Fibroblast of skin of abdomen (primary cell): Measurements from ENCODE around the gene LPIN2. TPM values are rescaled to one million over a fixed set of nuclear protein-coding genes. Genes with fewer than 3 reads are reported as not detected.
"Not testable (repeated sequence)": the region's sequence is repeated elsewhere in the genome, so short reads cannot be mapped to it uniquely, and the experiment has no call there.

Experiments used
- DNase-seq: peaks from one replicate; pipeline ENCODE4 v3.0.0-alpha.2; 2013
- polyA plus RNA-seq, 2 experiments: library from polyadenylated mRNA; unstranded; fragments of 120-200 nt; gene quantifications; one replicate each; pipeline ENCODE4 v1.2.1, GENCODE V29; 2013; ENCODE audit not compliant: insufficient read length in 2 of 2

LPIN2 gene, protein sequence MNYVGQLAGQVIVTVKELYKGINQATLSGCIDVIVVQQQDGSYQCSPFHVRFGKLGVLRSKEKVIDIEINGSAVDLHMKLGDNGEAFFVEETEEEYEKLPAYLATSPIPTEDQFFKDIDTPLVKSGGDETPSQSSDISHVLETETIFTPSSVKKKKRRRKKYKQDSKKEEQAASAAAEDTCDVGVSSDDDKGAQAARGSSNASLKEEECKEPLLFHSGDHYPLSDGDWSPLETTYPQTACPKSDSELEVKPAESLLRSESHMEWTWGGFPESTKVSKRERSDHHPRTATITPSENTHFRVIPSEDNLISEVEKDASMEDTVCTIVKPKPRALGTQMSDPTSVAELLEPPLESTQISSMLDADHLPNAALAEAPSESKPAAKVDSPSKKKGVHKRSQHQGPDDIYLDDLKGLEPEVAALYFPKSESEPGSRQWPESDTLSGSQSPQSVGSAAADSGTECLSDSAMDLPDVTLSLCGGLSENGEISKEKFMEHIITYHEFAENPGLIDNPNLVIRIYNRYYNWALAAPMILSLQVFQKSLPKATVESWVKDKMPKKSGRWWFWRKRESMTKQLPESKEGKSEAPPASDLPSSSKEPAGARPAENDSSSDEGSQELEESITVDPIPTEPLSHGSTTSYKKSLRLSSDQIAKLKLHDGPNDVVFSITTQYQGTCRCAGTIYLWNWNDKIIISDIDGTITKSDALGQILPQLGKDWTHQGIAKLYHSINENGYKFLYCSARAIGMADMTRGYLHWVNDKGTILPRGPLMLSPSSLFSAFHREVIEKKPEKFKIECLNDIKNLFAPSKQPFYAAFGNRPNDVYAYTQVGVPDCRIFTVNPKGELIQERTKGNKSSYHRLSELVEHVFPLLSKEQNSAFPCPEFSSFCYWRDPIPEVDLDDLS
- 19.3 TPM for polyA plus RNA-seq (2013, experiment 1 of 2; ENCODE audit: insufficient read length)
- polyA plus RNA-seq (2013, experiment 2 of 2; ENCODE audit: insufficient read length) = 18.0 TPM

DNA sequence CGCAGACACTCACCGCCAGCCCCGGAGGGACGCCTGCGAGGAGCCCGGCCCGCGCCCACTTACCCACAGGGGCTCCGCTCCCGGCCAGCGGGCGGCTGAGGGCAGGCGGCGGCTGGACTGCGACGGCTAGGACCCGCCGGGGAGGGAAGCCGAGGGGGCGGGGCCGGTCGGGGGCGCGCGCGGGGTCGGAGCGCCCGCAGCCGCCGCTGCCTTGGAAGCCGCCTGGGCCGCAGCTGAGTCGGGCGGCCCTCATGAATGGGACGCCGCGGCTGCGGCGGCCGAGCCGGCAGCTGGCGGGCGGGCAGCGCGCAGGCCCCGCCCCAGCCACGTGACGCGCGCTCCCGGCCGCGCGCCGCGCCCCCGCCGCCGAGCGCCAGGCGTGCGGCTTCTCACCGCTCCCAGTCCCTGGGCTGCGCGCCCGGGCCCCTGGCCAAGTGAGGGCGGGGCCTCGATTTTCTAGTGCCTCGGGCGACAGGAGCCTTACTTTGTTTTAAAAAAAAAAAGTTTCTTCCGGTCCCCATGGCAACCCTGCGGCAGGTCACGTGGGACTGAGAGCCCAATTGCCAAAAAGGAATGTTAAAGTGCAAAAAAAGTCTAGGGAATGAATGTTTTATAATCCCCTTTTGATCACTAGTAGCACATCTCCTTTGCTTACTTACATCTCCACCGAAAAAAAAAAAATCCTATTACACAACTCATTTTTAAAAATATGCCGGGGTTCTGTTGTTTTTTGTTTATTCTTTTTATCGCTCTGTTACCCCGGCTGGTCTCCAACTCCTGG is at the start of gene LPIN2:
TSS of gene LPIN2 (minus strand) at position 121 of the 781 bp plus-strand sequence. CDS start 52,304 bp downstream, outside the sequence.
- peak; percentile 98 for DNase-seq

DNA sequence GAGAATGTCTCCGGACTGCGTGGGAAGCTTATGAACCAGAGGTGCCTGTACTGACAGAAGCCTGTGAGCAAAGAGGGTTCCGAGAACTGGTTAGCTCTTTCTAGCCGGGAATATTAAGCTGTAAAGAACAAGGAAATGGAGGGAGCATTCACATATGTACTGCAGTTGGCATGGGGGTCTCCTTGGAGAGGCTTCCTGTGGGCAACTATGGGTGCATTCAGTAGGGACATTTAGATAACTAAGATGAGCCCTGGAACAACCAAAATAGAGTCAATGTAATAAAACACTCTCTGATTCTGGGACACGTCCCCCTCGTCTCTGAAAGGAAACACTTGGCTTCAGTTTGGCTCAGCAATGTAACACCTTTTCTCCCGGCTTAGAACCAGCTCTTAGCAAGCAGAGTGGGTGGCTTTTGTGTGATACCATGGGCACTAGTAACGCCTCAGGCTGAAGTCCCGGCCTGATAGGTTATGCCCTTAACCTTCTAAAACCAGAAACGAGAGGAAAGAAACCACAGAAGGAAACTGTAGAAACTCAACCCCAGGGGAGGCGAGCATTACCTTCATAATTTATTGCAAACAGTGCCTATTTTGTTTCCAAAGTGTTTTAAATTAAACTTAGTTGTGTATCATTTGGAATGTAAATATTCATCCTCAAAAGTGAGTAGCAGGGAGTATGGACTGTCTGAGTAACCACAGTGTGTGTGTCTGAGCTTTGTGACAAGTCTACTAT is 48.8 kb upstream of the LPIN2 start:
- DNase-seq = no peak

DNA sequence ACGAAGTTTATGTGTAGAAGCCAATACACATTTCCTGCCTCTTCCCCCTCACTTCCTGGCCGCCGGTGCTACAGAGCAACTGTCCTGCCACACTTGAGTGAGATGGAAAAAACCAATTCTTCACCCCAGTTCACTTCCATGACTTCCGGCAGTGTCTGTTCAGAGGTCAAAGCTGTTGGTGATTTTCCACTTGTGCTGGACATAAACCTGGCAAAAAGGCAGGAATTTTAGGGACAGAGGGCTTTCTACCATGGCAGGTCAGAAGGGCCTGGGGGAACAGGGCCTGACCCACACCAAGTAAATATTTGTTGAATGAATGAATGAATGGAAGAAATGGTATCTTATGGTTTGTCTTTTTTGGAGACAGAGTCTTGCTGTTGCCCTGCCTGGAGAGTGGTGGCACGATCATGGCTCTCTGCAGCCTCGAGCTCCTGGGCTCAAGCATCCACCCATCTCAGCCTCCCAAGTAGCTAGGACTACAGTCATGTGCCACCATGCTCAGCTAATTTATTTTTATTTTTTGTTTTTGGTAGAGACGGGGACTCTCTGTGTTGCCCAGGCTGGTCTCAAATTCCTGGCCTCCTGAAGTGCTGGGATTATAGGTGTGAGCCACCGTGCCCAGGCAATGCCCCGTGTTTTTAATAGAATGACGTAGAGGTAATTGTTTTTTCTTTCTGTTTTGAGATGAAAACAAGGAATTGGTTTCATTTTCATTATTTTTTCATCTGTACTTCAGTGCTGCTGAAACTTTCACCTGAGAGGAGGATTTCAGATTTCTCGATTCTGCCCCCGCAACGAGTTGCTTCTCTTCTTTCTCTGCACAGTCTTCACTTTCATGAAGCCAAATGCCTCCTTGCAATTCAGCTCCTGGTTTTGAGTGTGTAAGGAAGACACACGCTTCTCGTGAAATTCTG is 48.0 kb upstream of the LPIN2 start:
- no peak for DNase-seq

DNA sequence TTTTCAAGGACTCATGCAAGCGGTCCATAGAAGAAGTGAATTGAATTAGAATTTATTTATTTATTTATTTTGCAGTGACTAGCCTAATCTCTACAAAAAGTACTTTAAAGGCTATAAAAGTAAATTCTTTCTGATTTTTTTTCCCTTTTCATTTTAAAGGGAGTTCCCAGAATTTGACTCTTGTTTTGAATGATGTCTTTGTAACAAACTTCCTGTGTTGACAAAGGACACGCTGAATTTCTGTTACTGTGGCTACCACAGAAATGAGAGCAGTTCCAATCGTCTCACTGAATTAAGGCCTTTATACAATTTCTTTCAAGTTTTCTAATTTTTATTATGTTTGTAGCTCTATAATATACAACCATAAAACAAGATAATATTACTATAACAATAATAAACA is 46.3 kb upstream of the LPIN2 start:
- DNase-seq = no peak

DNA sequence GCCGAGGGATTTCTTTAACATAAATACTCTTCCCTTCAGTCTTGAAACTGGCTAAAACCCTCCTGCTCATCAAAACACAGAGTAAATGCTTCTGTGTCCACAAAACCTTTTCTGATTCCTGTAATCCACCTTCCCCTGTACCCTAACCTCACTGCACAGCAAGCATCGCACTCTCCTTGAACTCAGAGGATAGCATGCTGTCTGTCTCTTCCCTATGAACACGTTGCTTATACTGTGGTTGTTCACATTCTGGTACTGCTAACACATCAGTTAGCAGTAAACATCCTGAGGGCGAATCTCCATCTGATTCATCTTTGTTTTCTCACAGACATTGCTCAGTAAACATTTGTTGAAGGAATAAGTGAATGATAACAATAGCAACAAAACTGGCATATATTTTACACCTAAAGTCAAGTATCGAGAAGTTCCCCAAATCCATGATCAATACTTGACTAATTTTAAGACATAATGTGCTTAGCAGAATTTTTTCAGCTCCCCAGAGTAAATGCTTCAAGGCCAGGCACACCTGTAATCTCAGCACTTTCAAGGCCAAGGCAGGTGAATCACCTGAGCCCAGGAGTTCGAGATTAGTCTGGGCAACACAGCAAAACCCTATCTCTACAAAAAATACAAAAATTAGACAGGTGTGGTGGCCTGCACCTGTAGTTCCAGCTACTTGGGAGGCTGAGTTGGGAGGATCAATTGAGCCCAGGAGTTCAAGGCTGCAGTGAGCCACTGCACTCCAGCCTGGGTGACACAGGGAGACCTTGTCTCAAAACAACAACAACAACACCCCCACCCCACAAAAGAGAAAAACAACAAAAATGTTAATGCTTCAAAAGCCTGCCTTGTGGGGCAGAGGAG is 45.6 kb upstream of the LPIN2 start:
- DNase-seq = no peak

DNA sequence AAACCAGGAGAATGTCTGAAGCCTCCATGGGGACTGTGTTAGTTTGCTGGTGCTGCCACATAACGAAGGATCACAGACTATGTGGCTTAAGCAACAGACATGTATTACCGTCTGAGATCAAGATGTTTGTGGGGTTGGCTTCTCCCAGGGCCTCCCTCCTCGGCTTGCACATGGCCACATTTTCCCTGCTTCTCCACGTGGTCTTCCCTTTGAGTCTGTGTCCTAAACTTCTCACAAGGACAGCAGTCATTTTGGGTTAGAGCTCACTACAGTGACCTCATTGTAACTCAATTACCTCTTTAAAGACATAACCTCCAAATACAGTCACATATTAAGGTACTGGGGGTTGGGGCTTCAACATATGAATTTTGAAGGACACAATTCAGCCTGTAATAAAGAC is 44.6 kb upstream of the LPIN2 start:
- no peak for DNase-seq

DNA sequence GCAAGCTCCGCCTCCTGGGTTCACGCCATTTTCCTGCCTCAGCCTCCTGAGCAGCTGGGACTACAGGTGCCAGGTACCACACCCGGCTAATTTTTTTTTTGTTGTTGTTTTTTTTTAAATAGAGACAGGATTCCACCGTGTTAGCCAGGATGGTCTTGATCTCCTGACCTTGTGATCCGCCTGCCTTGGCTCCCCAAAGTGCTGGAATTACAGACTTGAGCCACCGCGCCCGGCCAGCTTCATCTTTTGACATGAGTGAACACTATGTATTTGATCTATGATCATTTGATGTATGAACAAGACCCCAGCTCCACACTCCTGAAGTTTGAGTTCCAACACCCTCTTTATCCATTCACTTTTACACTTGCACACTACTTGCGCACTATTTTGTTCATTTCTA is 43.4 kb upstream of the LPIN2 start:
- DNase-seq = no peak

DNA sequence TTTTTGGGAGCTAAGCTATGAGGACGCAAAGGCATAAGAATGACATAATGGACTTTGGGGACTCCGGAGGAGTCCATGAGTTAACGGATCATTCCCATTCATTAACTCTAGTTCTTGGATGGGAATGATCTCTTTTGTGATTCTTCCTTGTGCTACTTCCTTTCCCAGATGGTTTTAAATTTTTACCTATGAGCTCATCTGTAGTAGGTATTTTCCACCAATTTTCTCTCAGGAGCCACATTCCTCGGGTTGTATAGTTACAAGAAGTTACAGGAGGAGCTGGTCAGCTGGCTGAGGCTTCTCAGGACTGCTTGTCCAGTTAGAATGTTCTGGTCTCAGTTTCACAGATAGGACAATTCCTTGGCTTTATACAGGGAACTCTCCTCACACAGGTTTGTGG is 42.9 kb upstream of the LPIN2 start:
- DNase-seq = no peak

DNA sequence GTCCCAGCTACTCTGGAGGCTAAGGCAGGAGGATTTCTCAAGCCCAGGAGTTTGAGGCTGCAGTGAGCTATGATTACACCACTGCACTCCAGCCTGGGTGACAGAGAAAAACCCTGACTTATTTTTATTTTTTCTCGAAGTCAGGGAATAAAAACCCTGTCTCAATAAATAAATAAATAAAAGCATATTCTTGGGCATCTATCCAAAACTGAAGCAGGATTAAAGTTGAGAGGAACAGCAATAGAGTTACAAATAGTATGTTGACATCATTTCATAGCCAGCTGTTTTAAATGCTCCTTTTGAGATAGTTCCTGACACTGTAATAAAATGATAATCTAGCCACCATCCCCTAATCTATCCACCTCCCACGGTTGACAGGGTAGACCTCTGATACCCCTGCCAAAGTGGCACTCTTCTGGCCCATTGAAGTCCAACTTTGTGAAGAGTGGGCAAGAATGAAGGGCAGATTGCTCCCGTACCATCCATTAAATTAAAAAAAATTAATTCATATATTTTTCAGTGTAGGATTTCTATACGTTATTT is 42.3 kb upstream of the LPIN2 start:
- no peak for DNase-seq

DNA sequence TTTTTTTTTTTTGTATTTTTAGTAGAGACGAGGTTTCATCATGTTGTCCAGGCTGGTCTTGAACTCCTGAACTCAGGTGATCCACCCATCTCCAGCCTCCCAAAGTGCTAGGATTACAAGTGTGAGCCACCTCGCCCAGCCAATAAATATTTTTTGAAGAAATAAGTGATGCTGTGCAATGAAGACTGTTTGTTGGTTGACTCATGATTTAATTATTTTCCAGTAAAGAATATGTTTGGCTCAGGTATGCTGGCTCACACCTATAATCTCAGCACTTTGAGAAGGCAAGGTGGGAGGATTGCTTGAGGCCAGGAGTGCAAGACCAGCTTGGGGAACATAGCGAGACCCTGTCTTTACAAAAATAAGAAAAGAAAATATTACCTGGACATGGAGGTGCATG is 41.8 kb upstream of the LPIN2 start:
- DNase-seq = no peak

DNA sequence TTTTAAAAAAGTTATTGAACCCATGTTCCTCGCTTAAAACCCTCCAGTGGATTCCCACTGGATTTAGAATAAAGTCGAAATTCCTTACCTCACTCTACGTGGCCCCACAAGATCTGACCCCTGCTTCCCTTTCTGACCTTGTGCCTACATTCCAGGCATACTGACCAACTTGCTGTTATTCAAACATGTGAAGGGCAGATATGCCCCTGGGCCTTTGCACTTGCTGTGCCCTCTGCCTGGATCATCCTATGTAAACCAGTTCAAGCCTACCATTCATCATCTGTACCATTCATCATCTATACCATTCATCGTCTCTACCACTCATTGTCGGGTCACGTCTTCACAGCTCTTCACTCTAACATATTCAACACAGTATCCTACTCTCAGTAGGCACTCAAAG is 41.3 kb upstream of the LPIN2 start:
- DNase-seq = no peak

DNA sequence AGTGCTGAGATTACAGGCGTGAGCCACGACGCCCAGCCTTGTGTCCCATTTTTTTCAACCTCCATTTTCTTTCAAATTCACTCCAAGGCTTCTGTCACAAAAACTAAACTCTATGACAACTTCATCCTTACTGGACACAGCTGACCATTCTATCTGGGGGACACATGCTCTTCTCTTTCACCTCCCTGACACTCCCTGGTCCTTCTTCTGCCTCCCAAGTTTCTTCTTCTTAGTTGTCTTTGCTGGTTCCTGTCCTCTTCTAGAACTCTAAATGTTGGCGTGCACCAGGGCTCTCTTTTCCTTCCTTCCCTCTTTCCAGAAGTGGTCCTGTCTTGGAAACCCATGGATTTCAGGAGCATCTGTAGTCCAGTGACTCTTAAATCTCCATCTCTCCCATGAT is 40.1 kb upstream of the LPIN2 start:
- no peak for DNase-seq

DNA sequence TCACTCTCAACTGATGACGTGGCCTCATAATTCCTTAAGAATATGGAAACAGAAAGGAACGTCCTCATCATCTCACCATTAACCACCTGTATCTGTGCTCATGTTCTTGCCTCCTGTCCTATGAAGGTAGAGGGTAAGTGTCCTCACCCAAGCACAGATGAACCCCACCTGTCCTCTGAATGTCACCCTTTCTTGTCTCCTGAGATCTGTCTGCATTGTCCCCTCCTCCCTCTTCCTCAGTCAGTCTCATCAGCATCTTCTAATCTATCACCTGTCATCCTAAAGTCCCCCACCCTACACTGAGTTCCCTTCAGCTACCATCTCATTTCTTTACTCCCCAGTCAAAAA is 39.4 kb upstream of the LPIN2 start:
- no peak for DNase-seq

DNA sequence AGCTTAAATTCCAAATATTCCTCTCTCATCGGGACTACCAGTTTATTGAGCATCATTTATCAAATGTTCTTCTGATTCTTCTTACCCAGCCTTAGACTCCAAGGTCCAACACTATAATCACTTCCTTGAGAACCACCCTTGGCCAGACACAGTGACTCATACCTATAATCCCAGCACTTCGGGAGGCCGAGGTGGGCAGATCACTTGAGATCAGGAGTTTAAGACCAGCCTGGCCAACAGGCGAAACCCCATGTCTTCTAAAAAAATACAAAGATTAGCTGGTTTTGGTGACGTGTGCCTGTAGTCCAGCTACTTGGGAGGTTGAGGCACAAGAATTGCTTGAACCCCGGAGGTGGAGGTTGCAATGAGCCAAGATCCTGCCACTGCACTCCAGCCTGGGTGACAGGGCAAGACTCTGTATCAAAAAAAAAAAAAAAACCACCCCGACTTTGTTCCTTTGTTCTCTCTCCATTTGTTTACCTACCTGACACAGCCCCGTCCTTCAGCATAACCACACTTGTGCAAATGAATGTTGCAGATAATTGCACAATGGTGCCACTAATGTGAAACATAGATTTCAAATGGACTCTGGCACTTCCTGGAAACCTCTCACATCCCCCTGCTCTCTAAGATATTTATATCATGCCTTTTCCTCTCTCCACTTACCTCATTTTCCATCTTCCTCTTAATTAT is 38.9 kb upstream of the LPIN2 start:
- DNase-seq = no peak

DNA sequence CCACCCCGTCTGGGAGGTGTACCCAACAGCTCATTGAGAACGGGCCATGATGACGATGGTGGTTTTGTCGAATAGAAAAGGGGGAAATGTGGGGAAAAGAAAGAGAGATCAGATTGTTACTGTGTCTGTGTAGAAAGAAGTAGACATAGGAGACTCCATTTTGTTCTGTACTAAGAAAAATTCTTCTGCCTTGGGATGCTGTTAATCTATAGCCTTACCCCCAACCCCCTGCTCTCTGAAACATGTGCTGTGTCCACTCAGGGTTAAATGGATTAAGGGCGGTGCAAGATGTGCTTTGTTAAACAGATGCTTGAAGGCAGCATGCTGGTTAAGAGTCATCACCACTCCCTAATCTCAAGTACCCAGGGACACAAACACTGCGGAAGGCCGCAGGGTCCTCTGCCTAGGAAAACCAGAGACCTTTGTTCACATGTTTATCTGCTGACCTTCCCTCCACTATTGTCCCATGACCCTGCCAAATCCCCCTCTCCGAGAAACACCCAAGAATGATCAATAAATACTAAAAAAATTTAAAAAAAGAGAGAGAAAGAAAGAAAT is 37.0 kb upstream of the LPIN2 start:
- not testable (repeated sequence) for DNase-seq

DNA sequence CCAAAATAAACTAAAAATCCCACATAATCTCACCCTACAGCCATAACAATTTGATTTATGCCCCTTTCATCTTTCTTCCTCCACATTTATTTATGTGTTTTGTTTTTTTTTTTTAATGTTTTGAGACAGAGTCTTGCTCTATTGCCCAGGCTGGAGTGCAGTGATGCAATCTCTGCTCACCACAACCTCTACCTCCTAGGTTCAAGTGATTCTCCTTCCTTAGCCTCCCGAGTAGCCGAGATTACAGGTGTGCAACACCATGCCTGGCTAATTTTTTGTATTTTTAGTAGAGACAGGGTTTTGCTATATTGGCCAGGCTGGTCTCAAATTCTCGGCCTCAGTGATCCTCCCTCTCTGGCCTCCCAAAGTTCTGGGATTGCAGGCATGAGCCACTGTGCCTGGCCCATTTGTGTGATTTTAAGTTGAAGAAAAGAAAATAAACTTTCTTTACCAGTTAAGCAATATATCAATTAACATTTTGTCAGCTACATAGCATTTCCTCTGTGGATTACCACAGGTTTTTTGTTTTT is 35.9 kb upstream of the LPIN2 start:
- DNase-seq = no peak

DNA sequence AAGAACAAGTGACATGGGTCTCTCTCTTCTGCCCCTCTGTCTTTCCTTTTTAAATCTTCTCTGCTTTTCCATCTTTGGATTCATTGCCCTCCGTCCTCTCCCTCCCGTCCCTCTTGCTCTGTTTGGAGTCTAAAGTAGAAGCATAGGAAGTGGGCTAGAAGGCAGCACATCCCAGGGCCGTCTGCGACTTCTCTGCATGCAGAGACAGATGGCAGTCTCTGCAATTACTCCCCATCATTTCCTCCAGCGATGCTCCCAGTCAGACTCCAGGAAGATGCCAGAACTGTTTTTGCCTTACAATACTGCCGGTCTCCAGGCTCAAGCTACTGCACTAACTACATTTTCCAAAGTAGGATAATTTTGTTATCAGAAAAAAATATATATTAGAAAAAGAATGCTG is 35.2 kb upstream of the LPIN2 start:
- no peak for DNase-seq

DNA sequence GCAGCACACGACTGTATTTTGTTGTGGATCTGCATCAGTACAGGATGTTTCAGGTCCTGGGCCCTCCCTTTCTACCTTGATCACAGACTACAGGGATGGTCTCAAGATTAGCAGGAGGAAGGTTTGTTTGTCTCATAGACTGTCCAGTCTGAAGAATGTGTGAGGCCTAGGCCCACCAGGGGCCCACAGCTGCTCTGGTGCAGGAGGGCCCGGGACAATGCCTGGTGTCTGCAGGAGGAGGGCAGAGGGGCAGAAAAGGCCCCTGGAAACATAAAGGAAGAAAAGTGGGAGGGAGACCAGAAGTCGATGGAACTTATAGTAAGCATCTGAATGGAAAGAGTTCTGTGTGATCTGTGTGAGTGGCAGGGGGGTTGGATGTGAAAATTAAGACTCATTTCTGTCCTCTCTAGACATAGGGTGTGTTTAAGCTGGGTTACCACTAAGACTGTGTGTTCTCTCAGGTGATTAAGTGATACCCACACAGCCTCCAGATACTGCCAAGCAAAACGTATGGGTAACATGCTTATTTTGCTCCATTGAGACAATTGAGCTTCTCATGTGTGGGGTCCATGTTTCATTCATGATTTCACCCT is 33.4 kb upstream of the LPIN2 start:
- no peak for DNase-seq
